Dermis blood vessel endothelial cell (primary cell): ENCODE measurements around the gene PPFIA4. TPM values are rescaled to one million over a fixed set of nuclear protein-coding genes. Genes with fewer than 3 reads are reported as not detected.

ENCODE experiments used
- DNase-seq: peaks from one replicate; pipeline ENCODE4 v3.0.0; 2010
- total RNA-seq: library from RNA; depleted of rRNA; stranded (reverse); fragments of >200 nt; gene quantifications from 2 replicates; pipeline ENCODE4 v1.2.3, GENCODE V29; 2014

Gene PPFIA4
- total RNA-seq, 1 donor from 2014 or later, result 0.17 TPM

DNA sequence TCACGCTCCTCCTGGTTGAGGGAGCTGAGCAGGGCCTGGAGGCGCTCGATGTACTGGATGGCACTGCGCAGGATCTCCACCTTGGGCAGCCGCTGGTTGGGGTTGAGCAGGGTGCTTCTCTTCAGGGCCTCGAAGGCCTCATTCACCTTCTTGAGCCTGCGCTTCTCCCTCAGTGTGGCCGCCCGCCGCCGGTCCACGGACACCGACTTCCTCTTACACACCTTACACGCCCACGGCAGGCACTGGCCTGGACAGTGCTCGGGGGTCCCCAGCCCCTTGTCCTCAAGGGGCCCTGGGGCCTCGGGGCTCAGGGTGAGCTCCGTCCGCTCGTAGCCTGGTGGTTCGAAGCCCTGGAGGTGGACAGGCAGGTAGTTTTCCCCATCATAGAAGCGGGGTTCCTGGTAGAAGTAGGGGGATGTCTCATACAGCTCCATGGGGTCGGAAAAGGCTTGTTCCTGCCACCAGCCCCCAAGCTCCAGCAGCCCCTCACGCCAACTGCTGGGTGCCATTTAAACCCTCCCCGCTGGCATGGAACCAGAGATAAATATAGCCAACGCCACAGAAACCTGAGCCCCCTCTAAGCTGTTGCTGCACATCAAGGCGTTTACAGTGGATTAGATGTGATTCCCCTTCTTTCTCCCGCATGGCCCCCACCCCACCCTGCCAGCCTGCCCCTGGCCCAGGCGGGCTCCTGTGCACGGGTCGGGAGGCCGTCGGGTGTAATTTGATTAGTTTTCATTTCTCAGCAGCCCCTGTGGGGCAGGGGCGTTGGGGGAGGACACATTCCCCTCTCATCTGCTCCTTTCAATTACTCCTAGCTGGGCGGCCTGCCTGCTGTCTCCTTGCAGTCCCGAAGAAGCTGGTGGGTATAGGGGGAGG is 59.5 kb downstream of the PPFIA4 start, which contains the start of gene MYOG:
Gene MYOG (minus strand): TSS at position 485 of the 879 bp plus-strand sequence. CDS start 51 bp downstream, at position 434.
- DNase-seq, result no peak

DNA sequence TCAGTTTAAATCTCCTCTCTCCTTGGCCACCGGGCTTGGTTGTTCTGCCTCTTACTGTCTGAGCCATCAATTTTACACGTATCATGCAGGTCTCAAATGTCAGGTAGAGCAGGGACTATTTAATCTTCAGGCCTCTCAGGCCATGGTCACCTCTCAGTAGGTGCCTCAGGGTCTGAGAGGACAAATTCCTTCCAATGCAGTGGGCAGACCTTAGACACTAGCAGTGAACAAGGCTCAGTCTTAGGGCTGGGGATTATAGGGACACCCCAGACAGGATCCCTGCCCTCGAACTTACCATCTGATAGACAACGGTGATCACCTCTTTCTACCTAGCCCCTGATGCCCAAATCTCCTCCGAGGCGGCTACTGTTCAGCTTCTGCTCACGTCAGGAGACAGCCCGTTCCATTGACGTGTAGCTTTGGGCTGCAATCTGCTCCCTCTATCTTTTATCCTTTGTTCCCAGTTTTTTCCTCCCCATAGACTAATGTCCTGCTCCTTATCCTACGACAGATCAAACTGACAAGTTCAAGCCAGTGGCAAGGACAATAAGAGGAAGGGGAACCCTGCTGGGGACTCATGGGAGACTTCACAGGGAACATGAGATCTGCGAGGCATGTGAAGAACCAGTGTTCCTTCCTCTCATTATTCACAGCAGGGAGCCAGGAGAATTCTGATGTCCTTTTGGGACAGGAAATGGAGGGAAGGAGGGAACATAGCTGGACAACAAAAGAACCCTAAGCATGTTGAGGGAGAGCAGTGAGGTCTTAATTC is 60.9 kb downstream of the PPFIA4 start:
- DNase-seq, result no peak

DNA sequence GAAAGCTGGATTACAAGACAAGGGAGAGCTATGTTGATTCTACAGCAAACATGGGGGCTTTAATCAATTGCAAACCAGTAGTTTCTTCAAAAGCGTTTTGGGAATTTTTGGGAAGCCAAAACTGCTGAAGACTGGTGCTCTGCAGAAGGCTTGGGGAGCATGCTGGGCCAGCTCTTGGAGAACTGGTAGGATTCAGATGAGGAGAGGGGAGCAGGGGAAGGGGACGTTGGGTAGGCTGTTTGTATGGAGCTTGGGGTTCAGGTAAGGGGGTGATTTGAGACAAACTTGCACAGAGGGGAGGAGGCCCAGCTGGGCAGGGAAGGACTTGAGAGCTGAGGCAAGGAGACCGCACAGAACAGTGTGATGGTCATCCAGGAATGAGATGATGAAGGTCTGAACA is 62.1 kb downstream of the PPFIA4 start:
- DNase-seq, result no peak

DNA sequence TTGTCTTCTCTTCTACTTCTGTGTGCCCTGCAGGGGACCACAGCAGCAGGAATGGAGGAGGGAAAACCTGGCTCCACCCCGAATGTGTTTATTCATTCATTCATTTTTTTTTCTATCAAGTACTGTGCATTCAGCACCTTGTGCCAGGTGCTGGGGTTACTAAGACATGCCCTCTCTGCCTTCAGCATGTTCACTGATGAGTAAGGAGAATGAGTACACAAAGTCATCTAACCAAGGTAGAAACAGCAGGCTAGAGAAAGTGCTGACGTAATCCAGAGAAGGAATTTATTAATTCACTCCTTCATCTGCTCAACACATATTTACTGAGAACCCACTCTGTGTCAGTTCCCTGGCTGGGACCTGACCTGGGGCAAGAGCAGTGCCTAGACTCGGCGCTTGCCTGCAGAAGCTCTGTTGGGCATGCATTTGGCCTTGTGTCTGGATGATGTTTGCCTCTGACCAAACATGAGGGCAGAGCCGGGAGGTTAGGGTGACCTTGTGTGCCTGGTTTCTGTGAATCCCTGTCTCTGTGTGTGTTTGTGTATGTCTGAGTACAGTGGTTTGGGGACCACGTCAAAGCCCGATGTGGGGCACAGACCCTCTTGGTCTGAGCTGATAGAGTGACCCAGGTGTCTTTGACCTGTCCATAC is 62.8 kb downstream of the PPFIA4 start:
- no peak for DNase-seq

DNA sequence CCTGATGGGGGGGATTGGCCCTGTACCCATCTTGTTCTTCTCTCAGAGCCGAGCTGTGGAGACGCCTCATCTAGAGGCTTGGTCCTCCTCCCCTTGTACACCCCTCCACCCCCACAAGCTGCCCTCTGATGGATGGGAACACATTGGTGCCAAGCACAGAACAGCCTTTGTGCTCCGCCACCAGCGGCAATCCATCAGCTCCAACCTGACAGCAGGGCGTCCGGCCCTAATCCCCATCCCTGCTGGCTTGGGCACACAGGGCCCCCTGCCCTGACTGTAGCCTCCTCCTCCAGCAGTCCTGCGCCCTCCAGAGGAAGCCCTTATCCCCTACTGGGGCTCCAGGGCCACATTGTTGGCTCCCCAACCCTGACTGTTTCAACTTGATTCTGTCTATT is 63.4 kb downstream of the PPFIA4 start:
- DNase-seq, result no peak

DNA sequence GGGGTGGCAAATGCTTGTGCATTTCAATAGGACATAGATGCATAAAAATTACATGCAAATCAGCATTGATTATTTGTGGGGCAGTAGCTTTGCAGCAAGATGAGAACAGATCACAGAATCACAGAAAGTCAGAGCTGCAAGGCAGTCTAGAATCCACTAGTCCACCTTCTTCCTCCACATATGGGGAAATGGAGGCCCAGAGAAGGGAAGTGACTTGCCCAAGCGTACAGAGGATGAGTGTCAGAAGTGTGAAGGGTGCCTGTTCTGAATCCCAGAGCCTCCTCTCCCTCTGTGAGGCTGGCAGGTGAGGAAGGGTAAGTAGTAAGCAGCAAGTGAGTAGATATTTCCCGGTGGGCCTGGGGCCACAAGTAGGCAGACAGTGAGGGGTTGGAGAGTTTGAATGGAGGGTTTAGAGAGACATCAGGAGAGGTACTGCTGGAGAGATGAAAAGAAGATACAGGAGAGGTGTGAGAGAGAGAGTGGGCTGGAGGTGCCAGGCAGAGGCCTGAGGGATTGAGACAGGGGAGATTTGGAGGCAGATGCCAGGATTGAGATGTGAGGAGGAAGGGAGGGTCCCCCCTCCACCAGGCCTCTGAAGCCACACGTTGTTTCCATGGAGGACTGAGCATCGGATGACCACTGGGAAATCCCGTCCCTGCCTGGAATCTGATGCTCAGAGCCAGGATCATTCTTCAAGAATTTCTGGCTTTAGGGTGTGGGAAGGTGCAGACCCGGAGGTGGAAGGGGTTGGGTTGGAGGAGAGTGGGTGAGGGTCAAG is 64.3 kb downstream of the PPFIA4 start:
- DNase-seq, result no peak

DNA sequence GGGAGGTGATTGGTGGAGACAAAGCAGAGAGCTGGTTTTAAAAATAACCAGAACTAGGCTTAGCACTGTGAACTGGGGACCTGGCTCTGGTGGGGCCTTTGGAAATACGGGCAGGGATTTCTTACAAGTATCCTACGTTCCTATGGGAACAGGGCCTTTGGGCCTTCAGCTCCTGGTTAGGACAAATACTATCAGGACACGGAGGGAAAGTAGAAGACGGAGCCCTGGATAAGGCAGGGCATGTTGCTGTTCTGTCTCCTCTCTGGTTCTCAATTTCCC is 64.8 kb downstream of the PPFIA4 start:
- DNase-seq, result no peak

DNA sequence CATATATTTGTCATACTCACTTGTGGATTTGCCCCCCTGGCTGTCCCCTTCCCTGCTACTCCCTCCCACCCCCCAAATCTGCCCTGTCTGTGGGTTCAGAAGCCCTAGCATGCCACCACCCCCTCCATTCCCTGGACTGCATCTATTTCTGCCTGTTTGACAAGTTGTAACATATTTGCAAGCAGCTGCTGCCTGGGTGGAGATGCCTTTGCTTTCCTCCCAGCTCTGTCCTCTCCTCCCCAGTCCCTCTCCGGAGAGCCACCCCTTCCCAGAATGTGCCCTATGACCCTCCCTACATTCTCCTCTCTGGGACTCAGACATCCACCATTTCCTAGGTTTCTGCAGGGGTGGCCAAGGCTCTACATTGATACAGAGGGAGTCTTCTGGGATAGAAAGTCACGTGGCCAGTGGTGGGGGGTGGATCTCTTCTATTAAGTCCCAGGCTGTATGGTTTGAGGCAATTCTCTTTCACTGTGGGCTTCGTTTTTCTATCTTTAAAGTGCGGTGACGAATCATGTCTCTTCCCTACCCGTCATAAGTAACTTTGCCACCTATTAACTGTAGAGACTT is 65.6 kb downstream of the PPFIA4 start:
- no peak for DNase-seq

DNA sequence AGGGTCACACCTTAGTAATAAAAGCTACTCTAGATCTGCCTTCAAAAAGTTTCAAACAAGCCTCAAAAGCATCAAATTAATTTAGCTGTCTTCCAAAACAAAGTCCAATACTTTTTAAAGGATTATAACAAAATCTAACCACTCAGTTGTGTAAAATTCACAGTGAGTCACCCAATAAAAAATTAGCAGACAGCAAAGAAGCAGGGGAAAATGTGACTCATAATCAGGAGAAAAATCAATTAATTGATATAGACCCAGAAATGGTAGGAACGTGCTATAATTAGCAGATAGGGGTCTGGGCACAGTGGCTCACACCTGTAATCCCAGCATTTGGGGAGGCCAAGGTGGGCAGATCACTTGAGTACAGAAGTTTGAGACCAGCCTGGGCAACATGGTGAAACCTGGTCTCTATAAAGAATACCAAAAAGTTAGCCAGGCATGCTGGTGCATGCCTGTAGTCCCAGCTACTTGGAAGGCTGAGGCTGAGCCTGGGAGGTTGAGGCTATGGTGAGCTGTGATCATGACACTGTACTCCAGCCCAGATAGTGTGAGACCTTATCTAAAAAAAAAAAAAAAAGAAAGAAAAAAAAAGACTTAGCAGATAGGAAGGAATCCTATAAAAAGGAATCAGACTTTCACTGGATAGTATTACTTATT is 67.6 kb downstream of the PPFIA4 start:
- no peak for DNase-seq

DNA sequence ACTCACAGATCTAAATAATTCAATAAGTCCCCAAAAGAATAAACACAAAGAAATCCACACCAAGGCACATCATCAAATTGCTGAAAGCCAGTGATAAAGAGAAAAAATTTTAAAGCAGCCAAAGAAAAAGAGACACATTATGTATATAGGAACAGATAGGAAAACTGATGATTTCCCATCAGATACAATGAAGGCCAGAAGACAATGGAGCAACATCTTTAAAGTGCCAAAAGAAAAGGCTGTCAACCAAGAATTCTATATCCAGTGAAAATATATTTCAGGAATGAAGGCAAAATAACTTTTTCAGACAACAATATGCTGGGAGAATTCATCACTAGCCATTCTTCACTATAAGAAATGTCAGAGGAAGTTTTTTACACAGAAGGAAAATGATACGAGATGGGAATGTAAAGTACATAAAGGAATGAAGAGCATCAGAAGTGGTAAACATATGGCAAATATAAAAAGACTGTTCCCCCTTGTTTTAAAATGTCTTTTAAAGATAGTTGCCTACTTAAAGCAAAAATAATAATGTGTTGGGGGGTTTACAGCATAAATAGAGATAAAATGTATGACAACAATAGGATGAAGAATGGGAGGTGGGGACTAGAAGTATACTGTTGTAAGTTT is 68.9 kb downstream of the PPFIA4 start:
- no peak for DNase-seq

DNA sequence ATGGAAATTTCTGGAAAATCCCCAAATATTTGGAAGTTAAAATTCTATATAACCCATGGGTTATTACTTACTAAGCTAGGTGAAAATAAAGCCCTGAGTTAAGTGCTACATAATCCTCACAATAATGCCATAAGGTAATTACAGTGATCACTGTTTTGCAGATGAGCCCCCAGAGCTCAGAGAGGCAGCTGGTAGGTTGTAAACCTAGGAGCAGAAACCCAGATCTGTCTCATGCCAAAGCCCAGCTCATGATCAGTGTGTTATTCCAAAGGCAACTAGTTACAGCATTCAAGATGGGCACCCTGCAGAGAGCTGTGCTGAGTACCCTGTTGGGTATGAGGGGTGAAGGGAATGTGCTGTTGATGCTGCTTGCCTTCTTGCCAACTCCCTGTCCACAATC is 70.3 kb downstream of the PPFIA4 start:
- no peak for DNase-seq

DNA sequence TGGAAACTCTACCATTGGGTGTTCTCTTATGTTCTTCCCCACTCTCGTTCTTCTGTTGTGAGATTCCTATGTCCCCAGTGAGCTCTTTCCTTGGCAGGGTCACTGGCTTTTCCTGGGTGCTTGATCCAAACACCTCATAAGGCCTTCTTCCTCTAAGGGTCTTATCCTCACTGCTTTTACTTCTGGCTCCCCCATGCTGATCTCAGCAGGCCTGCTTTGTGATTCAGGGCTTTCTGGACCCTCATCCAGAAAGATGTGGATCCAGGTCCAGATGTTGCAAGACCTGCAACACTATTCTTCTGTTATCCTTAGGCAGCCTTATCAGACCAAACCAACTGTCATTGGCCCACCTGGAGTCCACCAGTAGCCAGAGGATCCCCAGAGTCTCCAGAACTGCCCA is 70.7 kb downstream of the PPFIA4 start:
- no peak for DNase-seq

DNA sequence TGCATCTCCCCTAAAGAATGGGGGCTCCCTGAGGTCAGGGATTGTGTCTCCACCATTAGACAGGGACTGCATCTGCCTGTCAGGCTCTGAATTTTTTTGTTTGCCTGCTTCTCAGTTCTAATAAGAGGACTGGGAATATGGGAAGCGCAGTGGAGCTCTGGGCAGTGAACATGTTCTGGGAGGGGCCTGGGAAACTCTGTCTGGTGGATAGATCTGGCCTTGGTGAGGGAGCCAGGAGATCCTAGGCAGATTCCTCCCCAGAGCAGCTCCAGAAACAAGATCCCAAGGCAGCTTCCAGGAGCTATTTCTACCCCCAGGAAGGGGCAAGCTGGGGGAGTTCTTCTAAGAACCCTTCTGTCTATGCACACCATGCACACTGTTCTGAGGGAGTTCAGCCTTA is 72.2 kb downstream of the PPFIA4 start:
- DNase-seq, result no peak

DNA sequence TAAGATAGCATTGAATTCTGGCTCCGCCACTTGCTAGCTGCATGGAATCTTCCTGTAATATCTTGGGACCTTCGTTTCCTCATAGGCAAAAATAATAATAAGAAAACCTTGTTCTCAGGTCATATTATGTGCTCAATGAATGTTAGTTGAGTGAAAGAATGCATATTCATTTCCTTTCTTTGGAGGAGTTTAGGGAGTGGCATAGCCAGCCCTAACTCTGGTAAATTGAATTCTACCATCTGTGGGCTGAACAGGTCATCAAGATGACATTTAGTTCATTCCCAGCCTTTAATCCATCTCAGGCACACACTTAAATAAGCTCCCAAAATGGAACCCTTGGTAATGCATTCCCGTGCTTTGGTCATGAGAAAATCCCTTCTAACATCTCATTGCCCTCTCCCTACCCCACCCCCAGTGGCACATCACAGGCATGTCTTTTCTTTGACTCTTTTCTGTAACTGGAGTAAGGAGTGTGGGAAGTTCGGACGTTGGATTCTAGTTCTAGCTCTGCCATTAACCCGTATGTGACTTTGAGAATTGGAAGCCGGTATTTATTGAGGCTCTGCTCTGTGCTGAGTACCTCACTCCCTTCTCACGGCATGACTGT is 72.7 kb downstream of the PPFIA4 start:
- no peak for DNase-seq

DNA sequence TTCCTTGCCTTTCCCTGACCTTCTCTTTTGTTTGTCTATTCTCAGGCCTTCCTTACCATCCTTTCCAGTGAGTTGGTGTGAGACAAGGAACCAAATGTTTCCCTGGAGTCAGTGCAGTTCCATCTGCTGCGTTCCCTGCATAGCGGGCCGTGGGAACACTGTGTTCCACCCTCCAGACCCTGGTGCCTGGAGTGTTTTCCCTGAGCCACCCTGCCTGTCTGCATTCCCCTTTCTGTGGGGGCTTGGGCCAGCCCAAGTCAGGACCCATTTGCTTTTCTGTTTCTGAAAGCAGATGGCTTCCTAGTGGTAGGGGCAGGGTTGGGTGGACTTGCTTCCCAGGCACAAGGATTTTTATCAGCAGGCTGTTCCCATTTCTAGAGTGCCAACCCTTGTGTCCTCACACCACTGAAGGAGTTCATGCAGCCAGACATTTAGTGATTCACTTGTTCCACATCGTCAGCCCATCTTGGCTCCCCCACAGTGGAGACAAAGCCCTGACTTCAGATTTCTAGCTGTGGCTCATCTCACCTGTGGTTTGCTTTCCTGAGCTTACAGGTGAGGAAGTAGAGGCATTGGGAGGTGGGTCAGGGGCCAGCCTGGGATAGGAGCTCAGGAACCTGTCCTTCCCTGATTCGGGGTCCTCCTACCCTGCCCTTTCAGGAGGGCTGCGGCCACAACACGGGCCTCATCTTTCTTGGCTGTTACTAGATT is 73.7 kb downstream of the PPFIA4 start:
- no peak for DNase-seq

DNA sequence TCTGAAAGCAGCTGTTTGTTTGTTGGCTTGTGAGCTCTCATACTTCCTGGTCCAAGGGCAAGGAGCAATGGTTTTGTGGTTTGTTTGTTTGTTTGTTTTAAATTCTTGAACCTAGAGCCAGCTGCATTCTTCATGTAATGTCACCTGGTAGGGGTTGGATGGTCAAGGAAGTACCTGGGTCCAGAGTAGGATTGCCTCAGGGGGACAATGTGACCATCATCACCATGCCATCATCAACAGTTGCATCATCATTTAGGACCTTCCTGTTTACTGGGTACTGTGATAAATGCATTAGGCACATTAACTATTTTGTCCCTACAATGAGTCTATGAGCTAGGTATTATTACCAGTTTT is 74.2 kb downstream of the PPFIA4 start:
- no peak for DNase-seq

DNA sequence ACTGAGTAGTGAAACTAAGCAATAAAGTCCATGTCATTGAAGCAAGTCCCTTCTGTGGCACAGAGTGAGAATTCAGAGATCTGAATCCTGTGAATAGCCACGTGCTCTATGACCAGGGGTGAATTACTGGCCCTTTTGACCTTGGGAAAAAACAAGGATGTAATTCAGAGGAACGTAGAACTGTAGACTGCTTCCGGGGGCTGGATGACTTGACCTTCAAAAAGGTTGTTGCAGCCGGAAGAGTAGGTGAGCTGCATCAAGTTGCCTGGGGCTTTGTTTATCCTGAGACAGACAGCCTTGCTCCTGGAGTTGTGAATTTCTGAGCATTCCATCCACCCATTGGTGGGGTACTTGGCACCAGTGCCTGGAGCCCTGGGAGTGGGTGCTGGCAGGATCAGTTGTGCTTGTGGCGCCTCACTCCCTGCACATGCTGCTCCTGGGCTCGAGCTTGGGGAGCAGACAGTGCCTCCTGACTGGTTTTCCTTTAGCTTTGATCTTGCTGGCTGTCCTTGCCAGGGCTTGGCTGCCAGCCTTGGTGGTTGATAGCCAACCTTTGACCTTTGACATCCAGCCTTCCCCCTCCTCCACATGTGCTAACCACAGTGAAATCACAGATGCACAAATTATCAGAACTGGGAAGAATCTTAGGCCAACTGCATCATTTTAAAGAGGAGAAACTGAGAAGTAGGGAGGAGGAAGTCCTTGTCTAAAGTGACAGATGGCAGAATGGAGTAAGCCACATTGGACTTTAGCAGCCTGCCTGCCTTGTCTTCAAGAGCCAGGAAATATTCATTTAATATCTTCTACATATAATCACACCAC is 75.7 kb downstream of the PPFIA4 start:
- no peak for DNase-seq

DNA sequence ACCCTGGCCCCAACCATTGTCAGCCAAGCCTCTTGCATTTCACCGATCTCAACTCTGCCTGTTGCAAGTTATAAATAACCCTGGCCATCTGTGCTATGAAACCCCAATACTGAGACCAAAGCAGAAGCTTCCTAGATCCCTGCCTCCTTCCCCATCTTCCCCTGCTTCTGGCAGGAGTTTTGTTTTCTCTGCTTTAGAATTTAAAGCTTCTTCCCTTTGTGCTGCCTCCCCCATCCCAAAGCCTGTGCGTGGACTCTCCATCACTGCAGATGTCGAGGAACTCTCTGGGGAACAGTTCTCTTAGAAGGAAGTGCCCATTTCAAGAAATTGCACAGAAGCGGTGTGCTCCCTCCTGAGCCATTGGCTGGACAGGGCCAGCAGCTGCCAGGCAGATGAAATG is 76.9 kb downstream of the PPFIA4 start:
- no peak for DNase-seq

DNA sequence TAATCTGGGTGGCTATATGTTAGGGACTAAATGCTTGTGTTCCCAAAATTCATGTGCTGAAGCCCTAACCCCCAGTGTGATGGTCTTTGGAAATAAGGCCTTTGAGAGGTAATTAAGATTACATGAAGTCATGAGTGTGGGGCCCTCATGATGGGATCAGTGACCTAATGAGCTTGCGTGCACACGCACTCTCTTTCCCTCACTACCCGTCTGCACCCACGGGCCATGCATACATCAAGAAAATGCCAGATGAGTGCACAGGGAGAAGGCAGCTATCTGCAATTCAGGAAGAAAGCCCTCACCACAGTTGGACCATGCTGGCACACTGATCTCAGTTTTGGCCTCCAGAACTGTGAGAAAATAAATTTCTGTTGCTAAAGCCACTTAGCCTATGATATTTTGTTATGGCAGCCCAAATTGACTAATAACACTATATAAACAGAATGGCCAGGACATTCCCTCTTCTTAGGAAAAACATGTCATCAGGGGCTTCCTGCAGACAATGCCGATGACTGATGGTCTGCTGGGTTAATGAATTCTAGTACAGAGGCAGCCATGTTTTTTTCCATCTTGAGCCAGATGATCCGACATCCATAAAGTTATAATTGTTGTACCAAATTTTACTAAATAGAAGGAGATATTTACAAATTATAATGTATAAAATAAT is 77.7 kb downstream of the PPFIA4 start:
- DNase-seq, result no peak
